Stimulated activated CD4-positive, alpha-beta T cell treated with anti-CD3 and anti-CD28 coated beads, Interleukin-4, amount 100 ng/mL, for 24 hours (primary cell): ENCODE results near the gene MAP3K5.
"Not testable (repeated sequence)": the region's sequence is repeated elsewhere in the genome, so short reads cannot be mapped to it uniquely, and the experiment has no call there.

Experiments
- DNase-seq: peaks from one replicate; pipeline ENCODE4 v3.0.0-alpha.2; 2020

Gene MAP3K5

DNA sequence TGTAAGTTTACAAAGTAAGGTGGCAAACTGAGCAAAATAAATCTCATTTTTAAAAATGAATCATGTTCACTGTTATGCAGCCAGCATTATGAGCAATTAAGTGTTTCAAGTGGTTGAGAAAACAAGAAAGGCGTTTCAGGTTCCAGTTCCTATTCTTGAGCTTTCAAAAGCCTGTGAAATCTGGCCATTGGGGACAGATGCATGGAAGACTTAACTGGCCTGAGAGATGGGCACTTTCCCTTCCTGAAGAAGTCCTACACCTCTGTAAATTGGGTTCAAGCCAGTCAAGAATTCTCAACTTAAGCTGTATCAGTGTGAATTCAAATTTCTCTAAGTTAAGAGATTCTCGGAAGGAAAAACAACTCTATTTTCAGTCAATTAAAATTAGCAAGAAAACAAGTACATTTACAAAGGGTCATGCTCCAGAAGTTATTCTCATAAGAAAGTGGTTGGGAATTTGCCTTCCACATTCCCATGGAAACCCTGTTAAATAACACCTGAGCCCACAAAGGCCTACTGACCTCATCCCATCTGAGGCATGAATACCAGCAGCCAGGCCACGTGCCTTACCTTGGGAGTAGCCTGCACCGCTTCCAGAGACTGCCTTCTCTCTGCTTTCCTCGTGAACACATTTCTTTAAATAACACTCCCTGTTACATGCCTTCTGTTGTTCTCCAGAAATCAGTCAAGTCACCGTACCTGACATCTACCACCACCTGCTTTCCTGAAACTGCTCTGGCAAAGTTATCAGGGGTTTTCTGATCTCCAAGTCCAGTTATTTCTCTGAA is 19.4 kb downstream of the MAP3K5 start:
- DNase-seq, result no peak

DNA sequence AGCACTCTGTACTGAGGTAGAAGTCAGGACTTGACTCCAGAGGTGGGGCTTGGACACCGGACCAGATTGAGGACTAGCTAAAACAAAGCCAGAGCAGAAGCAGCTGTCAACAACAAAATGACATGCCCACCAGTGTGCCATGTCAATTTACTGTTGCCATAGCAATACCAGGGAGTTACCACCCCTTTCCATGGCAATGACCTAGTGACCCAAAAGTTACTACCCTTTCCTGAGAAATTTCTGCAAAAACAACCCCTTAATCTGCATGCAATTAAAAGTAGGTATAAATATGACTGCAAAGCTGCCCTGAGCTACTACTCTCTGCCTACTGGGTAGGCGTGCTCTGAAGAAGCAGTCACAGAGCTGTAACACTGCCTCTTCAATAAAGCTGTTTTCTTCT is 21.0 kb downstream of the MAP3K5 start:
- DNase-seq, result no peak

DNA sequence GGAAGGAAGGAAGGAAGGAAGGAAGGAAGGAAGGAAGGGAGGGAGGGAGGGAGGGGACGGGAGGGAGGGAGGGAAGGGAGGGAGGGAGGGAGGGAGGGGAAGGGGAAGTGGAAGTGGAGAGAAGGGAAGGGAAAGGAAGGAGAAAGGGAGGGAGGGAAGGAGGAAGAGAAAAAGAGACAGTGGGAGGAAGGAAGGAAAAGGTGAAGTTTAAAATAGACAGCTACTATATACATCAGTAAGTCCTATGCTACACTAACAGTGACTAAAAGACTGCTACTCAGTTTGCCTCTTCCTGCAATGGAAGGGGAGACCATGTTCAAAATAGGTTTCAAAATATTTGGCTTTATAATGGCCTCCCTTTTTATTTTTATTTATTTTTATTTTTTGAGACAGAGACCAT is 22.5 kb downstream of the MAP3K5 start:
- DNase-seq, result no peak

DNA sequence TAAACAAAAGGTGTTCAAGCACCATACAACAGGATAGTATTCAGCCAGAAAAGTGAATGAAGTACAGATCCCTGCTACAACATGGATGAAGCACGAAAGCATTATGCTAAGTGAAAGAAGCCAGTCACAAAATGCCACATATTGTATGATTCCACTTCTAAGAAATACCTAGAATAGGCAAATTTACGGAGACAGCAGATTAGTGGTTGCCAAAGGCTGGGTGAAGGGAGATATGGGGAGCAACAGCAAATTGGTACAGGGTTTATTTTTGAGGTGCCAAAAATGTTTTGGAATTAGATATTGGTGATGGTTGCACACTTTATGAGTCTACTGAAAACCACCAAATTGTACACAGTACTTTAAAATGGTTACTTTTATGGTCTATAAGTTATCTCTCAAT is 23.2 kb downstream of the MAP3K5 start:
- no peak for DNase-seq

DNA sequence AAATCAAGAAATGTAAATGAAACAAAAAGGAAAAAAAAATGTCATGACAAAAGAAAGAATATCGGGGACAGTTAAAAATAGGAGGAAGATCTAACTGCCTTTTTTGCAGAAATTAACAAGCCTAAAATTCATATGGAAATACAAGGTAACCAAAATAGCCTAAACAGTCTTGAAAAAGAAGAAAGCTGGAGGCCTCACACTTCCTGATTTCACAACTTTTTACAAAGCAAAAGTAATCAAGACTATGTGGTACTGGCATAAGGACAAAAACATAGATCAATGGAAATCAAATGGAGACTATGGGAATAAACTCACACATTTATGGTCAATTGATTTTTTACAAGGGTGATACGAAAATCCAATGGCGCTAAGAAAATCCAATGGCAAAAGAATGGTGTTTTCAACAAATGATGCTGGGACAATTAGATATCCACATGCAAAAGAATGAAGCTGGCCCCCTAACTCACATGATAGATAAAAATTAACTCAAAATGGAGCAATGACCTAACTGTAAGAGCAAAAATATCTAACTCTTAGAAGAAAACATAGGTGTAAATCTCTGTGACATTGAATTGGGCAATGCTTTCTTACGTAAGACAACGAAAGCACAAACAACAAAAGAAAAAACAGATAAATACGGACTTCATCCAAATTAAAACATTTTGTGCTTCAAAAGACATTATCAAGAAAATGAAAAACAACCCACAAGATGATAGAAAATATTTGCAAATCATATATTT is 24.5 kb downstream of the MAP3K5 start:
- no peak for DNase-seq

DNA sequence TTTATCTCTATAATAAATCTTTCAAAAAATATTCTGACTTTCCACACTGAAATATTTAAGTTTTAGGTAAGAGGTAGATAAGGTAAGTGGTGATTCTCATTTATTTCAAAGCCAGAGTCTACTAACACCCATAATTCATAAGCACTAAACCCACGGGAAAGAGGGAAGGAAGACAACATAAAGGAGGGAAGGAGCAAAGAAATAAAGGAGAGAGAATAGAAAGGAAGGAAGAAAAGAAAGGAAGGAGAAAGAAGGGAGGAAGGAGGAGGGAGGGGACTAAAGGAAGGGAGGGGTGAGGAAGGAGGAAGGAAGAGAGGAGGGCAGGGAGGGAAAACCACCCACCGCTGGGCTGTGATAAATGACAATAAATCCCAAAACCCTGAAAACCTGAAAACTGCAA is 25.2 kb downstream of the MAP3K5 start:
- no peak for DNase-seq

DNA sequence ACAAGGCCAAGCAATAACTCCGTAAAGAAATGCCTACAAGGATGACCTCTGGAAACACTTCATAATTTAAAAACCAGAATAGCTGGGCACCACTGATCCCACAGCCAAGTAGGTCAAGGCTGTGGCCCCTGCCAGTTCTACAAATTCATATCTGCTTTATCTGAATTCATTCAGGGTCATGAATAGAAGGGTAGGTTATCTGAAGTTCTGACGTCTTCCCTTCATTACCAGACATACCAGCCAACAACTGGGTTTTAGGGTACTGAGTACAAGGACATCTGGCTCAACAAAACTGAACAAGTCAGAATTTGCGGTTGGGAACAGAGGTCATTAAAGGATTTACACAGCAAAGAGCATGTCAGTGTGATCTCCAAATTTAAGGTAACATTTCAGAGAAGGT is 26.0 kb downstream of the MAP3K5 start:
- no peak for DNase-seq

DNA sequence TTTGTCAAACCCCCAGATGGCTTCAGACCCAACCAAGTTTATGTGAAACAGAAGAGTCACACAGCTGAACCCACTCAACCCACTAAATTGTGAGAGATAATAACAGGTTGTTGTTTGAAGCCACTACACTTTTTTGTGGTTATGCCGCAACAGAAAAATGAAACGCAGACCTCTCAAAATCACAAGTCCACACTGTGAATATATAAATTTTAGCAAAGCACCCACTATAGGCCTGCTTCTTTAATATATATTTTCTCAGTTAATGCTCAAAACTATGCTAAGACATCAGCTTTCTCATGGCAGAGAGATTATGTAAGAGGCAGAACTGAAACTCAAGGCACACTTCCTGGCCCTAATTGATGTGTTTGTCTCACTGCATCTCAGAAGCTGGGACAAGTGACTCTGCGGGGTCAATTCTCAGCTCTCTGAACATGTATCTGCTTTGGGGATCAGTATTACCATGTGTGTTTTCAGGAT is 27.7 kb downstream of the MAP3K5 start:
- no peak for DNase-seq

DNA sequence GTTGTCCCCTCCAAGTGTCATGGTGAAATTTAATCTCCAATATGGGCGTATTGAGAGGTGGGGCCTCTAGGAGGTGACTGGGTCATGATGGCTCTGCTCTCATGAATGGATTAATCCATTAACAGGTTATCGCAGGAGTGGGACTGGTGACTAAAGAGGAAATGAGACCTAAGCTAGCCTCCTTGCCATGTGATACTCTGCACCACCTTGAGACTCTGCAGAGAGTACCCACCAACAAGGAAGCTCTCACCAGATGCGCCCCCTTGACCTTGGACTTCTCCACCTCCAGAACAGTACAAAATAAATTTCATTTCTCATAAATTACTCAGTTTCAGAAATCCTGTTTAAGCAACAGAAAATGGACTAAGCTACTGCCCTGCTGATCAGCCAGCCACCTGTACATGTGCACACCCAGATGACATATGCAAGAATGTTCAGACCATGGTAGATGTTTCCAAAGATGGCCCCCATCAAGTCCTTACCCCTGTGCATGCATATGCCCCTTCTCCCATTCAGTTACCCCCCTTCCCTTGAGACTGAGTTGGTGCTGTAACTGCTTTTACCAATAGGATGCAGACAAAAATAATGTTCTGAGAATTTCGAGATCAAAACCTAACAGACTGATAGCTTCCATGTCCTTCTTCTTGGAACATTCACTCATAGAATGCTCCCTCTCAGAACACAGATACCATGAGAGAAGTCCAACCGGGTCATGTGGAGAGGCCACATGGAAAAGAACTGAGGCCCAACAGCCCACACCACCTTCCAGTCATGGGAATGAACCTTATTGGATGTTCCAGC is 28.4 kb downstream of the MAP3K5 start:
- DNase-seq, result no peak

DNA sequence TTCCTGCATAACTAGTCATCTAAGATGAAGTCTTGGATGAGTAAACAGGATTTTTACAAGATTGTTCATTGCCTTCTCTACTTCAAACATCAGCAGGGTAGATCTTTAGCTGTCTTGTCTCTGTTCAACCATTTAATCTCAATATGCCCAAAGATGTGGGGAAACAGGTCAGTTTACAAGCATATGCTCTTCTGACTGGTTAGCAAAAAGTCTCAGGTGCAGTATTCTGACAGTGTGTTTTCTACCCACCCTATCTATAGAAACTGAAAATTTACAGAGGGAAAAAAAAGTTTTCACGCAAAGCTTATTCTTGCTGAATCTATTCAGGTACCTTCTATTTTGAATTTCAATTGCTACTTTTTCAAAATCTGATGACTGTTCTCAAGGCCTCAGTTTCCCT is 29.0 kb downstream of the MAP3K5 start:
- DNase-seq, result no peak

DNA sequence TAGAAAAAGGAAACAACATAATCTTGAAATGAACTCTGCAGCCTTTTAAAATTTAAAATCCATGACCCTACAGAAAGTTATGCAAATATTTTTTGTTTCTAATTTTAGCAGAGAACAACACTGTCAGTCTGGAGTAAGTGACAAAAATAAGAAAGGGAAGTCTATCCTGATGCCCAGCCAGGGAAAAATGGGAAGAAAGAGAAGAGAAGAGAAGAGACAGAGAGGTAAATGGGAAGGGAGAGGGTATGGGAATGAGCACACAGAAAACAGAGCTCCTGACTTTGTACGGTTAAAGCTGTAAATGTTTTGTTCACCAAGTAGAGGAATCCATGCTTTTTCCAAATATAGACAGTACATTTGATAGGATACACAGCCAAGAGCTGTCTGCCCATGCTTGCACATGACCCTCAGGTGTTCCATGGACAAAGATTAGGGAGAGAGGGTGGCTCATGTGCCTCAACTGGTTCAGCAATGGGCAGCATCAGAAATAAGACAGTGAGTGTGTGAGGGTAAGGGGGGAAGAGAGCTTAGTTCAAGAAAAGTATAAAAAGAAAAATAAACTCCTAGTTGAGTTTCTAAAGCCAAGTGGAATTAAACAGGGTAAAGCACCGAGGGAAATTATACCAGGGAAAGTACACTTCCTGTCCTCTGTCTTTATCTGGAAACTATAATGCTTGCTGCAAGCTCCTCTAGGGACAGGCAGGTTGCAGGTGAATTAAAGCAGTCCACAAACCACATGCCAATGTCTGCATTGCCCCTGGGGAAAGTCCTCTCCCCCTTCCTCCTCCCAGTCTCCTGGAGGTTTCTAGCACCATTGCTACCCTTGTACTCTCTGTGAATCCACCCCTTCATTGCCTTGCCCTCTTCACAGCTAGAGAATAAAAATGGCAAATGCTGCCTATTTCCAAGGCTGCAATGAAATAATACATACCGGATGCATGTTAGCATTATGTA is 30.0 kb downstream of the MAP3K5 start:
- DNase-seq, result no peak

DNA sequence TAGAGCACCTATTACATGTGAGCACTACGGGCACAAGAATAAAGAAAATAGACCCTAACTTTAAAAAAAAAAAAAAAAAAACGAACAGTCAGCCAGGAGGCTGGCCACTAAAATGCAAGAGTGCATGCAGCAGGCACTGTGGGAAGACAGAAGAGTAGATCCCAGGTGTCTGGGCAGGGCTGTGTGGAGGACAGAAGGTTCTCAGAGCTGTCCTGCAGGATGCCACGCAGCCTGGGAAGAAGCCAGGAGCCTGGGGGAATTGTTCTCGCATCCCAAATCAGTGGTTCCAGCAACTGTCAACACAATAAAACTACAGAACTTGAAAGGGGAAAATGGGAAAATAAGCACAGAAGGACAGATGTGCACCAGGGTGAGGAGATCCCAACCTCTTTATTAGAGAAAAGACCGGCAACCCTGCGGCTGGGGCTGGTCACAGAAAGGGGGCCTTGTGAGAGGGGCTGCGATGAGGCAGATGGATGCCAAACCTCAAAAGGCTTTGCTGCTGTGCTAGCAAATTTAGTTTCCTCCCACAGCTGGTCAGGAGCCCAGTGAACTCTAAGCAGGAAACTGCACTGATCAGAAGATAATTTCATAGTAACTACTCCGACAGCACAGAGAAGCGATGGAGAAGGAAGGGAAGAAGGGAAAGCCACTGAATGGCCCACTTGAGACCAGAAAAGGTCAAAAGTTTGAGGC is 30.9 kb downstream of the MAP3K5 start:
- no peak for DNase-seq

DNA sequence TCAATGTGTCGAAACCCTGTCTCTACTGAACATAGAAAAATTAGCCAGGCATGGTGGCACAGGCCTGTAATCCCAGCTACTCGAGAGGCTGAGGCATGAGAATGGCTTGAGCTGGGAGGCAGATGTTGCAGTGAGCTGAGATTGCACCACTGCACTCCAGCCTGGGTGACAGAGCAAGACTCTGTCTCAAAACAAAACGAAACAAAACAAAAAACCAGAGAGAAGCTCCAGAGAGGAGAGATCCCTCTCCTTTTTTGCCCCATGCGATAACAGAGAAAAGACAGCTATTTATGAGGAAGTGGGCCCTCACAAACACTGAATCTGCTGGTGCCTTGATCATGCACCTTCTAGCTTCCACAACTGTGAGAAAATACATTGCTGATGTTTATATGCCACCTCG is 31.5 kb downstream of the MAP3K5 start:
- DNase-seq, result not testable (repeated sequence)

DNA sequence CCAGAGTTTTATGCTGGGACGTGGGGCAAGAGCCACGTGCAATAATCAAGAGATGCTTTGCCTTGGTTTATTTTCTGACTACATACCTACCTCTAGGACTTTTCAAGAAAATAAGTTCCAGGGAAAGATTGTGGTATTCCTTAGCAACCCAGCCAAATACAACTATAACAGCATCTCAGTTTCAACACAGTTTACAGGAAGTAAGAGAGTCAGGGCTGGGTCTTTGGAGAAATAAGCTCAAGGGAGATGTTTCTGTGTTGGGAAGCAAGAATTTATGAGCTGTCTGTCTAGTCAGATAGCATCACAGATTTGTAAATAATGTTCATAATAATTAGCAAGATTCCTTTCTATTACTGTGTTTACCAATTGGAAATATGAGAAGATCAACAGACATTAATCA is 35.1 kb downstream of the MAP3K5 start:
- no peak for DNase-seq

DNA sequence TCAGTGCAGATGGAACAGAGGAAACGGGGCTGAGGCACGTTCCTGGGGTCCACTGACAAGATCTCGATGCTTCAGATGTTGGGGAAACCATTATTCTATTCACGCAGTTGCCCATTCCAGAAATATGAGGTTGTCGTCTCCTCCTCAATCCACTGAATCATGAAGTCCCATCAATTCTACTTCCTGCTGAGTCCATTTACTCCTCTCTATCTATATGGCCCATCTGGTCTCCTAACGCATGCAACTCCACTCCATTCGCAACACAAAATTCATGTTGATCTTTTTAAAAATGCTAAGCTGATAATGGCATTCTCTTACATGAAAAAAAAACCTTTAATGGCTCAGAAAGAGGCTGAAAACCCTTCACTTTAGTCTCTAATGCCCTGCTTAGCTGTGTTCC is 37.5 kb downstream of the MAP3K5 start:
- DNase-seq, result no peak

DNA sequence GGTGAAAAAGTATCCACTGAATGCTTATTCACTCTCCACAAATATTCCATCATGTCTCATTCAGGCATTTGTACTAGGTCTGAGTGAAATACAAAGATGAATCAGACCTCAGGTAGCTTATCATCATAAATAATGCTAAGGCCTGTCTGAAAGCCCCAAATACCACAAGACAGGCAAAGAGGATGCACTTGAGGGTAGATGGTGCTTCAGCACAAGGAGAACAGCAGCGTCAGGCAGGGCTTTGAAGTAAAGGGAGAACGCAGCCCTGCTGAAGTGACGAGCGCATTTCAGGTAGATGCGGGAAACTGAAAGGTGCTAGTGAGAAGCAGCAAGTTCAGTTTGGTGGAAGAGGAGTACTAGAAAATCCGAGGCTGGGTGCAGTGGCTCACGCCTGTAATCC is 38.7 kb downstream of the MAP3K5 start:
- DNase-seq, result peak; percentile 60

DNA sequence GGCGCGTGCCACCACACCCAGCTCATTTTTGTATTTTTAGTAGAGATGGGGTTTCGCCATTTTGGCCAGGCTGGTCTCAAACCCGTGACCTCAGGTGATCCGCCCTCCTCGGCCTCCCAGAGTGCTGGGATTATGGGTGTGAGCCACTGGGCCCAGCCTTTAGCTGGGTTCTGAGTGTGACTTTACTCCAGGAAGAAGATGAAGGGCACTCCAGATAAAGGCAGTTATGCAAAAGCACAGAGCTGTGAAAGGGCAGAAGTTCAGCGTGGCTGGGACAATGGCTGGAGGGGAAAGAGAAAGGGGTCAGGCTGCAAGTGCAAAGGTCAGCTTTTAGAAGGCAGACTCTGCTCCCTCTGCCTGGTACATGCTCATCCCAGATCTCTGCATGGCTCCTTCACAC is 39.7 kb downstream of the MAP3K5 start:
- DNase-seq, result no peak

DNA sequence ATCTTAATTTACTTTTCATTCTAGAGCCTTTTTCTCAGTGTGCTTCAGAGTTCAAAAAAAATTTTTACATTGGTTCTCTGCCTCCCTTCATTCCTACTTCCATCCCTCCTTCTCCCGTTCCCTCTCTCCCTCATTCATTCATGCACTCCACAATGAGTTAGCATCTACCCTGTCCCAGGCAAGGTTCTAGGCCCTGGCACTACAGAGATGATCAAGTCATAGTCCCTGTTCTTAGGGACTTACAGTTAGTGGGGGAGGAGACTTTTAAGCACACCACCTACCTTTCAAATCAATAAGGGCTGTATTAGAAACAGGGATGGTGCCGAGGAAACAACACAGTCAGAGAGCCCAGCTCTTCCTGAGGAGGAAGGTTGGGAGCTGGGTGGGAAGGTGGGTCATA is 40.3 kb downstream of the MAP3K5 start:
- no peak for DNase-seq

DNA sequence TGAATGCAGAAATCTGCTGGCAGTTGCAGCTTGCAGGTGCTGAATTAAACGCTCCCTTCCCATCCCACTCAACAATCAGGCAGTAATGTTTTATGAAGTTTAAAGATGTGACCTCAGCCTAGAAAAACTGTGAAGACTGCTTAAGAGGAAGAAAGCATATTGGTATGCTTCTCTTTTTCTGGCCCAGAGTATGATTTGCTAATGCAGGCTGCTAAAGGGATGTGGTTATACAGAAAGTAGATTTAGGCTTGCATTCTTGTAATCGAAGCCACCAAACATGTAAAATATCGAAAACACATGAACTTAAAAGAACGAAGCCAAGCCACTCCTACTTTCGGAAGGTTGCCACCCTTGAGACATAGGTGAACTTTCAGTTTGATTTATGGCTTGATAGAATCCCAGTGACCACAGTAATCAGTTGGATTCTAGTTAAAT is 40.7 kb downstream of the MAP3K5 start:
- DNase-seq, result peak; percentile 25

DNA sequence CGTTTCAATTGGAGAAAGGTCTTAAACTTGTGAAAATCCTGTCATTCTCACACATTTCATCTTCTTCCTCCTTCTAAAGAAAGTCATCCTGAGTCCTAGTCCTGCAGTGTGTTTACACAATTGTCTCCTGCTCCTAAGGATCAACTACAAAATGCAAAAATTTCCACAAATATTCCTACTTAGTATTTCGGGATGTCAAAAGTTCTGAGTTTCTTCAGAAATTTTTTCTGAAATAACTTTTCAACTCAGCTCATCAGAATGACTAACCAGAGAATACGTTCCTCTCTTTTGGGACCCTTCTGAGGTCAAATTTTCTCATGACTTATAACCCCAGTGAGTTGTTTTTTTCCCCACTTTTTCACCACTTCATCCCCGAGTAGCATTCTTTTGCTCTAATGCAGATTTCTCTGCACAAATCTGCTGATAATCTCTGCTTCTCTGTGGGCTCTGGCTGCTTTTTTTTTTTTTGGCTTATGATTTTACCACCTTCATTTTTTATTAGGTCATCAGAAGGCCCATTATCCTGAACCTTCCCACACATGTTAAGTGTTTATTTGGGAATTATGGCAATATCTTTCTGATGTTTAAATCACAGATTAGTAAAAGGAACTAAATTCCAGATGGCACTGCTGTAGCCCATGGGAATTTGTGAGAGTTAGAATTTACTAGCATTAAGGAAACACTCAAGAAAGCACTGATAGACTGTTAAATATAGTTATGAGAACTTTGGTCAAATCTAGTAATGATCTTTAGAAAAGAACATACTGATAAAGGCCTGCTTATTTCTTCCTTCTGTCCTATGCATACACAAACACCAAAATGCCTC is 41.4 kb downstream of the MAP3K5 start:
- no peak for DNase-seq
